K562 (cell line): Measurements from ENCODE around the gene VRK3. TPM values are rescaled to one million over a fixed set of nuclear protein-coding genes. Genes with fewer than 3 reads are reported as not detected.

ENCODE experiments used
- AFF1 ChIP-seq, 2 experiments: fragments of 450-650 bp; IDR thresholded peaks; 2 replicates each; pipeline ENCODE4 v1.6.1; 2018; ENCODE audit warnings: mild to moderate bottlenecking in 2 of 2, low read depth in 1 of 2; ENCODE audit not compliant: partially characterized antibody in 2 of 2
- BRD4 ChIP-seq: fragments of 200-600 bp; sonication (generic); IDR thresholded peaks from 2 replicates; pipeline ENCODE4 v1.6.1; 2017; ENCODE audit warnings: inconsistent platforms
- CAMTA2 ChIP-seq: fragments of 250-450 bp; sonication (Bioruptor Pico); conservative IDR thresholded peaks from 2 replicates; pipeline ENCODE4 v1.5.1; 2022
- CTCFL ChIP-seq: IDR thresholded peaks from 2 replicates; pipeline ENCODE4 v1.6.1; 2011; ENCODE audit warnings: borderline replicate concordance, low read depth, mild to moderate bottlenecking, moderate library complexity, low read length; ENCODE audit not compliant: insufficient read depth, poor library complexity, severe bottlenecking
- FOXK2 ChIP-seq, 2 experiments: fragments of 450-650 bp; IDR thresholded peaks in 1 of 2; conservative IDR thresholded peaks in 1 of 2; 2 replicates each; pipeline ENCODE4 v1.6.1; 2016; ENCODE audit warnings: low read depth in 2 of 2, mild to moderate bottlenecking in 1 of 2
- MEF2A ChIP-seq: IDR thresholded peaks from 2 replicates; pipeline ENCODE4 v1.6.1; 2011; ENCODE audit warnings: low read depth, mild to moderate bottlenecking, low read length, moderate library complexity; ENCODE audit not compliant: control insufficient read depth
- NCOA2 ChIP-seq, 2 experiments: fragments of 450-650 bp; IDR thresholded peaks; 2 replicates each; pipeline ENCODE4 v1.6.1; 2018; ENCODE audit warnings: mild to moderate bottlenecking in 2 of 2, moderate library complexity in 1 of 2; ENCODE audit not compliant: partially characterized antibody in 2 of 2
- RBM25 ChIP-seq: fragments of 200-400 bp; formaldehyde crosslinking; IDR thresholded peaks from 2 replicates; pipeline ENCODE4 v1.6.1; 2018; ENCODE audit warnings: low read length, low read depth, moderate library complexity; ENCODE audit not compliant: severe bottlenecking
- SIX5 ChIP-seq, 2 experiments: IDR thresholded peaks; 2 replicates each; pipeline ENCODE4 v1.6.1; 2011; ENCODE audit warnings: low read length in 2 of 2, borderline replicate concordance in 1 of 2, low read depth in 1 of 2, mild to moderate bottlenecking in 1 of 2, moderate library complexity in 1 of 2; ENCODE audit not compliant: insufficient read depth in 1 of 2
- SMC3 ChIP-seq: conservative IDR thresholded peaks from 2 replicates; pipeline ENCODE4 v1.6.1; 2011; ENCODE audit warnings: low read depth, low read length, improper control_type of control experiment; ENCODE audit not compliant: insufficient read depth
- STAT6 ChIP-seq: sonication (generic); formaldehyde crosslinking; IDR thresholded peaks from 2 replicates; pipeline ENCODE4 v1.8.1; 2023; ENCODE audit warnings: mild to moderate bottlenecking, missing genetic modification reagents
- TAL1 ChIP-seq: fragments of 450-650 bp; IDR thresholded peaks from 2 replicates; pipeline ENCODE4 v1.6.1; 2016; ENCODE audit warnings: mild to moderate bottlenecking
- TCF7L2 ChIP-seq: fragments of 150-350 bp; IDR thresholded peaks from 2 replicates; pipeline ENCODE4 v1.6.1; 2016; ENCODE audit warnings: low read depth, mild to moderate bottlenecking, low read length, moderate library complexity
- TCFL5 ChIP-seq: fragments of 250-450 bp; sonication (Bioruptor Pico); conservative IDR thresholded peaks from 2 replicates; pipeline ENCODE4 v1.6.1; 2021; ENCODE audit warnings: mild to moderate bottlenecking, moderate library complexity, matching md5 sums
- ZBTB34 ChIP-seq: fragments of 250-450 bp; sonication (Bioruptor Pico); IDR thresholded peaks from 2 replicates; pipeline ENCODE4 v1.8.0; 2021; ENCODE audit warnings: mild to moderate bottlenecking, moderate library complexity
- ZNF436 ChIP-seq: fragments of 250-450, 450-650 bp; sonication (Bioruptor Pico); formaldehyde crosslinking; IDR thresholded peaks from 2 replicates; pipeline ENCODE4 v1.7.0; 2020; ENCODE audit warnings: mild to moderate bottlenecking
- ZNF668 ChIP-seq: fragments of 250-450 bp; sonication (Bioruptor Pico); IDR thresholded peaks from 2 replicates; pipeline ENCODE4 v1.8.0; 2022; ENCODE audit warnings: mild to moderate bottlenecking, inconsistent platforms
- polyA plus RNA-seq, 8 experiments: library from polyadenylated mRNA; depleted of rRNA in 4 of 8; stranded (reverse) in 5 of 8; unstranded in 3 of 8; fragments of >200 nt; fragmentation: Nextera tagmentation in 2 of 8; fragmentation: Illumina TruSeq in 1 of 8; extraction: Ambion mirVana in 2 of 8; extraction: Trizol in 1 of 8; gene quantifications; 2 replicates each; pipeline versions ENCODE4 v1.2.1 to v1.2.3, GENCODE V29; 2011 to 2014; ENCODE audit warnings: inconsistent platforms in 1 of 8, missing spikeins in 1 of 8
- total RNA-seq, 7 experiments: library from RNA; depleted of rRNA in 6 of 7; stranded (reverse); fragments of >200 nt in 6 of 7; fragmentation: Illumina TruSeq in 2 of 7; extraction: Trizol in 2 of 7; gene quantifications; 2 replicates each; pipeline versions ENCODE4 v1.2.1 to v1.2.3, GENCODE V29; 2011 to 2021; ENCODE audit warnings: low replicate concordance in 1 of 7

Gene VRK3
- total and polyA plus RNA-seq, 9 of the 15 experiments (the other 6 are each of a cell fraction or from before 2014, with no cell fraction given): 25.6 to 94.3 (median 42.9) TPM

GRCh38 chr19:49937750-49938381 lies 87.3 kb downstream of the VRK3 start (continued):
- TF ChIP-seq ZNF668 (CRISPR knock-in tag) (no peak), CAMTA2 (CRISPR knock-in tag) (no peak), ZNF436 (CRISPR knock-in tag) (no peak), RBM25 (peak; percentile 40), SMC3 (peak; percentile 99), SIX5 (IDR thresholded peaks at IDR 0.05; ENCODE audit: borderline replicate concordance in 1 of 2, insufficient read depth in 1 of 2, low read depth in 1 of 2, low read length in 2 of 2) (no peak), NCOA2 (IDR thresholded peaks at IDR 0.05; ENCODE audit: partially characterized antibody in 2 of 2) (no peak), STAT6 (peak; percentile 16; the same call in 1 of the 2 replicates), ZBTB34 (CRISPR knock-in tag) (no peak), FOXK2 (conservative IDR thresholded peaks at IDR 0.05 in 1 of 2, IDR thresholded peaks at IDR 0.05 in 1 of 2; ENCODE audit: low read depth in 2 of 2) (no peak), BRD4 (no peak), TCFL5 (CRISPR knock-in tag) (no peak), CTCFL (no peak), TAL1 (no peak), AFF1 (IDR thresholded peaks at IDR 0.05; ENCODE audit: low read depth in 1 of 2, partially characterized antibody in 2 of 2) (no peak), MEF2A (no peak), TCF7L2 (no peak)
